HG03139 (cell line): ENCODE data around the gene TM9SF4.
"Not testable (repeated sequence)": the region's sequence is repeated elsewhere in the genome, so short reads cannot be mapped to it uniquely, and the experiment has no call there.

Experiments used
- ATAC-seq: cut with Tn5 transposase; IDR thresholded peaks from one replicate; pipeline ENCODE4 v1.9.1; 2021; ENCODE audit not compliant: unreplicated experiment

Gene TM9SF4

DNA sequence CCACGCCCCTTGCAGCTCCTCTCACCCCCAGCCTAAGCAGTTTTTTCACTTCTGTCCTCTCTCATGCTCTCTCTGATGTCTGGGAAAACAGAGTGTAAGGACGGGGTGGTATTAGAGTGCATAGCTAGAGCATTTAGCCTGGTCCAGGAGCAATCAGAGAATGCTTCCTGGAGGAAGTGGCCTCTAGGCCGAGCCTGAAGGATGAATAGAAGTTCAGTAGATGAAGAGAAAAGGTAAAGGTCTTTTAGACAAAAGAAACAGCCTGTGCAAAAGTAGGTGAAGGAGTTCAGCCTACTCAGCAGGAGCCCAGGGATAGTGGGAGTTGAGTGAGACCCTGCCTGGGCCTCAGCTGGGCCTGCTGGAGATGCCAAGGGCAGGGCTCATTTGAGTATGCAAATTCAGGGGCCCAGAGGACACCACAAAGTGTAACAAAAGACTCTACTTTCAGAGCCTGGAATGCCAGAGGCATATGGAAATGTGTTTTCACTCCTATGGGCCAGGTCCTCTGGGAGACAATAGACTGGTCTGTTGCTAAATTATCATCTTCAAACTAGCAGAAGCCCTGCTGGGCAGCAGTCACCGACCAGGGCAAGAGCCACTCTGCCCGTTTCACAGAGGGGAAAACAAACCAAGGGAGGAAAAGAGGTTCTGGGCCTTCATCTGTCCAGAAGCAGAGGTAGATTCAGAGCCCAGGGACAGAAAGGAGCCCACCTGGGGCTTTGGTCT is 19.7 kb upstream of the TM9SF4 start:
- no peak for ATAC-seq

DNA sequence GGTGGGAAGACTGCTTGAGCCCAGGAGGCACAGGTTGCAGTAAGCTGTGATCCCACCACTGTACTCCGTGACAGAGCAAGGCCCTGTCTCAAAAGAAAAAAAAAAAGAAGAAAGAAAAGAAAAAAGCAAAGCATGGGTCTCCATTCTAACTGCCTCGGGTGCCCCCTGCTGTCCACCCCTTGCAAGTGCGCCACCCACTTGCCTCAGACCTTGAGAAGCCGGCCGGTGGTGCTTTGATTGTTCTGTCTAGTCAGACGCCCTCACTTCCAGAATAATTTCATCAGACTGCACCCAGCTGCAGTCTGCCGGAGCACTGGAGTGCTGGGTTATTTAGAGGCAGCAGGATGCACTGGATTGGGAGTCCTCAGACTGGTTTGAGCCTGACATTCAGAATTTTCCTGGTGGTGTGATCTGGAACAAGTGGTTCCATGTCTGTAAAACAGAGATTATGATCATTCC is 17.6 kb upstream of the TM9SF4 start:
- no peak for ATAC-seq

DNA sequence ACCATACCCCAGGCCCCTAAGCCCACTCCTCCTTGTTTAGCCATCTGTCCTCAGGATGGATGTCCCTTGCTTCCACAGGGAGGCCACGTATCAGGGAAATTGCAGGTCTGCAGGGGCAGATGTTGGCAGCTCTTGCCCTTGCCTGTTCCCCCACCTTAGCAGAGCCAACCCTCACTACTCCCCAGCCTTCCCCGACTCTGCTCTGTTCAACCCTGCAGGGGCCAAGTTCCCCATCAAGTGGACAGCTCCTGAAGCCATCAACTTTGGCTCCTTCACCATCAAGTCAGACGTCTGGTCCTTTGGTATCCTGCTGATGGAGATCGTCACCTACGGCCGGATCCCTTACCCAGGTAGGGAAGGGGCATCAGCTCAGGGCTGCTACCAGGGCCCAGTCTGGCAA is 10.7 kb upstream of the TM9SF4 start:
- ATAC-seq, result no peak

DNA sequence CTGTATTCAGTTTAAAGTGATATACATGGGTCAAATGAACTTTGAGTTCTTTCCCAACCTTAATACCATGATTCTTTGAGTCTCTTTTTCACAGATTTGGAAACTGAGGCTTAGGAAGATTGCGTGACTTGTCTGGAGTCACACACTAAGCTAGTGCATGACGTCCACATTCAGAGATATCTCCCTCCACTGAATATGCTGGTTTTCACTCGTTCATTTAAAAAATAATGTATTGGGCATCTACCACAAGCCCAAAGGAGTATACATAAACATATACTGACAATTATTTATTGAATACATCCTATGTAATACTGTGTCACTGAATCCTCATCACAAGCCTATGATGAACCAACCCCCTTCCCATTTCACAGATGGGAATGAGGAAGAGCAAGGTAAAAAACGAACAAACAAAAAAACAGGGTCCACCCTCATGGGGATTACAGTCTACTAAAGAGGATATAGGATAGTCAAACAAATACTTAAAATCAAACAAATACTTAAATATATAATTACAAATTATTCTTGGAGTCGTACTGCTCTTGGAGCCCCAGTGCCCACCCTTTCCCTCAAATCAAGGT is 611 bp upstream of the TM9SF4 start:
- ATAC-seq, result no peak

DNA sequence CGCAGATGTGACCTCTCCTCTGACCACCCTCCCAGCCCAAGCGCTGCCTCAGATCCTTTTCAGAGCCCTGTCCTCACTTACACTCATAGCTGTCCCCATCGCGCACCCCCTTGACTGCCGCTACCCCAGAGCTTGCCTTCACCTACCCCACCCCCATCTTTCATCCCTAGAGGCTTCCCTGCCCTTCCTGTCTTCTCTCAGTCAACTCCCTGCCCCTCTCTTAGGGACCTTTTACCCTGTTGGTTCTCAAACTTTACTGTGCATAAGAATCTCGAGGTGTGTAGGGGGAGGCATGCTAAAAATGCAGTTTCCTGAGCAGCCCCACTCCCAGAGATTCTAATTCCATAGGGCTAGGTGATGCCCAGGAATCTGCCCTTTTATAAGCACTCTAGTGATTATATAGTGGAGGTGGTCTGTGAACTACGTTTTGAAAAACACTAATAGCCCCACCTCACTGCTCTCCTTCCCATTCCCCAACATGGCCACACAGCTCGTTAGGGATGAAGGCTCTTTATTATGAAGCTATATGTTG is 725 bp downstream of the TM9SF4 start:
- ATAC-seq, result no peak

DNA sequence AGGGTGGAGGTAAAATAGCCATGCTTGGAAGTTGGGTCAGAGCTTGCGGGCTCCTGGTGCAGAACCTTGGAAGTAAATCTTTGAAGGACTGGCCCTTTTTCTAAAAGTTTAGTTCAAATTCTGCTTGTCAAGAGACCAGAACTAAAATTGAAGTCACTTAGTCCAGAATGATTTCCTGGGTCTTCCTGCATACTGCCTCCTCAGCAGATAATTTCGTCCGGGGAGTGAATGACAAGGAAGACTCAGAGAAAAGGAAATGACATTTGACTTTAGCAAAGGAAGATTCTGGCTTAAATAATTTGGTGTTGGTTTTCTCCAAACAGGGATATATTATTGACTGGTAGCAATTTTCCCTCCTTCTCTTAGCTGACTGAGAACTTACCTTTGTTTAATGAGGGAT is 1.2 kb downstream of the TM9SF4 start:
- no peak for ATAC-seq

DNA sequence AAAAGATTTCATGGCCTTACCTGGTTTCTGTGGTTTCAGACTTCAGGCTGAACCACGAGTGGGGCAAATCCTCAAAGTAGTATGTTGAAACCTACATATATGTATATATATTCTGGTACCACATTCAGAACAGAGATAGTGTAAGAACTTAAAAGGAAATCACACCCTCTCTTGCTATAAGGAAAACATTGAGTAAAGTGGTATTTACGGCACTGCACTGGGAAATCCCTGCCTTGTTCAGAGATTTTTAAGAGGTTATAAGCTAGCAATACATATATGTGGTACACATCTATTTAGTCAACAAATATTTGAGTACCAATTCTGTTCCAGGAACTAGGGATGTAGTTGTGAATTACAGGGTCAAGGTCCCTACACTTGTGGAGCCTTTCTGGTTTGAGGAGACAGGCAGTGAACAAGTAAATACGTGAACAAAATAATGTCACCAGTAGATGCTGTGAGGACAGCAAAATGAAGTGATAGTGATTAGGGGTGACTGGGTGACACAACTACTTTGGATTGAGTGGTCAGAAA is 1.7 kb downstream of the TM9SF4 start:
- no peak for ATAC-seq

DNA sequence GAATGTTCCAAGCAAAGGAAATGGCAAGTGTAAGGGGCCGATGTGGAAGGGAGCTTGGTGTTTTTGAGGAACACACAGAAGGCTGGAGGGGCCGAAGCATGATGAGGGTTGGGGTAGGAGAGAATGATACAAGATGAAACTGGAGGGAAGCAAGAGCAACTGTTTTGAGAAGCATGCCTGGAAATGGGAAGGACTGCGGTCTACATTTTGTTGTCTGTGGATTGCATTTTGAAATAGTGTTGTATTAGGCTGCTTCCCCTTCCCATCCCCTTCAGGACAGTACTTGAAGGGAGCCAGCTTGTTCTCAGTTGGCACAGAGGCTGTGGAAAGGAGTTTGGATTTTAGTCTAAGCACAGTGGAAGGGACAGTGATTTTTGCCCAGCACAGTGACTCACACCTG is 2.2 kb downstream of the TM9SF4 start:
- no peak for ATAC-seq

DNA sequence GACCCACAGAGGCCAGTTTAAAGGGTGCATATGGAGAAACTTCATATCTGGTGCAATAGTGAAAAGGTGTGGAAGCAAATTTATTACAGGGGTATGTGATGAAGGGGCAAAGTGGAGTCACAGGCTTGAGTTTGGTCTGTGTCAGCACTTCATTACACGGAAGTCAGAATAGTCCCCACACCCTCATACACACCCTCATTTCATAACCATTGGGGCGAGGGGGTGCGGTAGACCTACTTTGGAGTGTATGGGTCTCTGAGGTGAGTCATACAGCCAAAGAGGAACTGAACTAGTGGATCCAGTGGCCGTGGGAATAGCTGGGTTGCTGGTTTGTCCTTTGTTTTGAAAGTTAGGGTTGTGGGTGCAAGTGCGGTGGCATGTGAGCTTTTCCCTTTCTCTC is 3.3 kb downstream of the TM9SF4 start:
- ATAC-seq, result no peak

DNA sequence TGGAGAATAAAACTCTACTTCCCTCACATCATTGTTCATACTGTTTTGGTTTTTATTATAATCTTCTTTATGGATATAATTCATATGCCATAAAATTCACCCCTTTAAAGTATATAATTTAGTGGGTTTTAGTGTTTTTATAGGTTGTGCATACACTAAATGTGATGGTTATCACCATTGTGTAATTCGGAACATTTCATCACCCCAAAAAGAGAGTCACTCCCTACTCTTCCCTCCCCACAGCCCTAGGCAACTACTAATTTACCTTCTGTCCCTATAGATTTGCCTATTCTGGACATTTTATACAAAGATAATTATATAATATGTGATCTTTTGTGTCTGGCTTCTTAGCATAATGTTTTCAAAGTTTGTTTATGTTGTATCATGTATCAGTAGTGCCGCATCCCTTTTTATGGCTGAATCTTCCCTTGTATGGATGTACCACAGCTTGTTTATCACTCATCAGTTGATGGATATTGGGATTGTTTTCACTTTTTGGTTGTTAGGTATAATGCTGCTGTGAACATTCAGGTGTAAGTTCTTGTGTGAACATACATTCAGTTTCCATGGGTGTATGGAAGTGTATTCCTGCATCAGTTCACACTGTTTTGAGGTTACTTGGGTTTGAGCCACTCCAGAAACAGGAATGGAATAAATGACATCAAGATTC is 4.2 kb downstream of the TM9SF4 start:
- no peak for ATAC-seq

DNA sequence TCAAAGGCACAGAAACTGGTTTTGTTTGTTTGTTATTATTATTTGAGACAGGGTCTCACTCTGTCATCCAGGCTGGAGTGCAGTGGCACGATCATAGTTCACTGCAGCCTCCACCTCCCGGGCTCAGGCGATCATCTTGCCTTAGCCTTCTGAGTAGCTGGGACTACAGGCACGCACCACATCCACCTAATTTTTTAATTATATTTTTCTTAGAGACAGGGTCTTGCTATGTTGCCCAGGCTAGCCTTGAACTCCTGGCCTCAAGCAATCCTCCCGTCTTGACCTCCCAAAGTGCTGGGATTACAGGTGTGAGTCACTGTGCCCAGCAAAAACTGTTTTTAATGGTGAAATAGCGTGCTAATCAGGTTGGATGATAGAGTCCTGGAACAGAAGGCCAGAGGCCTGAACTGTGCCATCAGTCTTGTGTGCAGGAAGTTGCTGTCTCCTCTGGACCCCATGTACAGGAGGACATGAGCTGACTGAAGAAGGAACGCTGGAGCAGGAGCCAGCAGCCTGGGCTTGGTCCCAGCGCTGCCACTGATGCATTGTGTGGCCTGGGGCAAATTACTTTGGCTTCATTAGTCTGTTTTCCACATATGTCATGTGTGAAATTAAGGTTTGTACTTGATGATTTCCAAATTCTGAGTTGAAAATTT is 4.9 kb downstream of the TM9SF4 start:
- ATAC-seq, result no peak

DNA sequence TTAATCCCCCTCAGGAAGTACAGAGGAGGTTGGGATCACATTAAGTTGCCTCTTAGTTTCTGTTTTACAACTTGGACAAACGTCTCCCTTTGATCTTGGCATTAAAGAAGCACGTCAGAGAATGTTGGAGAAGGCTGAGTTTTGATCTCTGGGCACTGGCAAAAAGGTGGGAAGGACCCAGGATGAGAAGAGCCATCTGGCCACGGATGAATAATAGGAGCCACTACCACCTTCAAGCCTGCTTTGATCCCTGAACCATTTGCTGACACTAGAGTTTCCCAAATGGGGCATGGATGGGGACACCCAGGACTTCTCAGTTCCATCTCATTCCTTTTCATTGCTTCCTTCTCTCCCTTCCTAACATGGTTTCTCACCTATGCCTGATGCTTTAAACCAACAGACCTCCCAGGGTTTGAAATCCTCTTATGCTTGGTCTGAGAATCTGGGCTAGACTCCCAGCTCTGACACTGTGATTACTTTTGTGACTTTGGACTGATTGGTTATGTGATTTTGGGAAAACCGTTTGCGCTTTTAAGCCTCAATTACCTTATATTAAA is 5.8 kb downstream of the TM9SF4 start:
- no peak for ATAC-seq

DNA sequence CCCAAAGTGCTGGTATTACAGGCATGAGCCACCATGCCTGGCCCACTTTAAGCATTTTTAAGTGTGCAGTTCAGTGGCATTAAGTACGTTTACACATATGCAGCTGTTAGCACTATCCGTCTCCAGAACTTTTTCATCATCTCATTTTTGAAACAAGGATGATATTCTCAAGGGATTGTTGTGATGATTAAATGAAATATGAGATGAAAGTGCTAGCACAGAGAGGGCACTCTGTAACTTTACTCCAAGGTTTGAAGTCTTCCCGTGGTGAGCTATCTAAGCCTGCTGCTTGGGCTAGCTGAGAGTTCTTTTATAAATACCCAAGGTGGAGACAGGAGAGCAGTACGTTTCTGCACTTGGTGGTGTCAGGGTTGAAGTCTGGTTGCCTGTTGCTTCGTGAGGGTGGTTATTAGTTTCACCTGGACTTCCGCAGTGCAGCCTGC is 6.6 kb downstream of the TM9SF4 start:
- no peak for ATAC-seq

DNA sequence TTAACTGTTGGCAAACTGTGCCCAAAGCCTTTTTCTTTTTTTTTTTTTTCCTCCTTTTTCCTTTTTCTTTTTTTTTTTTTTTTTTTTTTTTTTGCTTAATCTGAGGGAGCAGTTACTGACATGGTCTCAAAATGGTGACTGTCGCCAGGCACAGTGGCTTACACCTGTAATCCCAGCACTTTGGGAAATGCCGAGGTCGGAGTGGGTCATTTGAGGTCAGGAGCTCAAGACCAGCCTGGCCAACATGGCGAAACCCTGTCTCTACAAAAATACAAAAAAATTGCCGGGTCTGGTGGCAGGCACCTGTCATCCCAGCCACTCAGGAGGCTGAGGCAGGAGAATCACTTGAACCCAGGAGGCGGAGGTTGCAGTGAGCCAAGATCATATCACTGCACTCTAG is 7.3 kb downstream of the TM9SF4 start:
- not testable (repeated sequence) for ATAC-seq

DNA sequence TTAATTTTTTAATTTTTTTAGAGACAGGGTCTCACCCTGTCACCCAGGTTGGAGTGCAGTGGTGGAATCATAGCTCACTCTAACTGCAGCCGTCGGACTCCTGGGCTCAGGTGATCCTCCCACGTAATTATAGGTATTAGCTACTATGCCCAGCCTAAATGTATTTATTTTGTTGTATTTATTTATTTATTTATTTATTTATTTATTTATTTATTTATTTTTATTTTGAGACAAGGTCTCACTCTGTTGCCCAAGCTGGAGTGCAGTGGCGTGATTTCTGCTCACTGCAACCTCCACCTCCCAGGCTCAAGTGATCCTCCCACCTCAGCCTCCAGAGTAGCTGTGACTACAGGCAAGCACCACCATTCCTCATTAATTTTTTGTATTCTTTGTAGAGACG is 8.9 kb downstream of the TM9SF4 start:
- not testable (repeated sequence) for ATAC-seq

DNA sequence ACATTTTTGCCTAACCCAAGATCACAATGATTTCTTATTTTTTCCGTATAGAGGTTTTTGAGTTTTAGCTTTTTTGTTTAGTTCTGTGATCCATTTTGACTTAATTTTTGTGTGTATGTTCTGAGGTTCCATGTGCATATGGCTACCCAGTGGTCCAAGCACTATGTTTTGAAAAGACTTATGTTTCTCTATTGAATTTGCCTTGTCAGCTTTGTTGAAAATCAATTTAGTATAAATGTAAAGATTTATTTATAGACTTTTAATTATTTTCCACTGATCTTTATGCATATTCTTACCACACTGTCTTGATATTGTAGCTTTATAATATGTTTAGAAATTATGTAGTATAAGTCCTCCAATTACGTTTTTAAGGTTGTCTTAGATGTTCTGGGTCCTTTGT is 10.2 kb downstream of the TM9SF4 start:
- ATAC-seq, result no peak

DNA sequence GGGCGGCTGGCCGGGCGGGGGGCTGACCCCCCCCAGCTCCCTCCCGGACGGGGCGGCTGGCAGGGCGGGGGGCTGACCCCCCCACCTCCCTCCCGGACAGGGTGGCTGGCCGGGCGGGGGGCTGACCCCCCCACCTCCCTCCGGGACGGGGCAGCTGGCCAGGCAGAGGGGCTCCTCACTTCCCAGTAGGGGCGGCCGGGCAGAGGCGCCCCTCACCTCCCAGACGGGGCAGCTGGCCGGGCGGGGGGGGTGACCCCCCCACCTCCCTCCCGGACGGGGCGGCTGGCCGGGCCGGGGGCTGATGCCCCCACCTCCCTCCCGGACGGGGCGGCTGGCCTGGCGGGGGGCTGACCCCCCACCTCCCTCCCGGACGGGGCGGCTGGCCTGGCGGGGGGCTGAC is 12.4 kb downstream of the TM9SF4 start:
- not testable (repeated sequence) for ATAC-seq

DNA sequence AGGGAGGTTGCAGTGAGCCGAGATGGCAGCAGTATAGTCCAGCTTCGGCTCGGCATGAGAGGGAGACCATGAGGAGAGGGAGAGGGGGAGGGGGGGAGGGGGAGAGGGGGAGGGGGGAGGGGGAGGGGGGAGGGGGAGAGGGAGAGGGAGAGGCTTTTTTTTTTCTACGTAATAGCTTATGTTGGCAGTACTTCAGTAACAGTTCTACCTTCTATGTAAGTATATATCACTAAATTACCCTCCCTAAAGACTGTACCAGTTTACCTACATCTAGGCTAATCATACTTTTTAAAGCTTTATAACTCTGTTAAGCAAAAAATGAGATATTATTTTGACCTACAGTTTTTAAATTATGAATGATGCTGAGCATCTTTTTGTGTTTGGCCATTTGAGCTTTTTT is 13.6 kb downstream of the TM9SF4 start:
- ATAC-seq, result no peak

DNA sequence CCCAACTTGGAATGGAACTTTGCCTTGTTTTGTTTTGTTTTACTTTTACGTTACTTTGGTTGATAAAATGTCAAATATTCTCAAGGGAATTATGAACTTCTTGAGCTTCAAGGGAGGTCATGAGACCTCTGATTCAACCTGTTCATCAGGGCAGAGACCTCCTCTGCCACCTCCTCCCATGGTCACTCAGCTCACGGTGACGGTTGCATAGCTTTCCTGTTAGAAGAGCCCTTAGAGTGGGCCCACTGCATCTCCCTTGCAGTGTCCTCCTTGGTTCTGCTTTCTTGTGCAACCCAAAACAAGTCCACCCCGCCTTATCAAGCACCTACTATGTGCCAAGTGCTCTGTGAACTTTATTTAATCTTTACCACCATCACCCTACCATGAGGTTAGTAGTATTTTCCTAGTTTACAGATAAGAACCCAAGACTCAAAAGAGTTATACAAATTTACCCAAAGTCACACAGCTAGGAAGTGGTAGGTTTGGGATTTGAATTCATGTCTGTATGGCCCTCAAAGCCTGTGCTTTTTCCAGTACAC is 15.5 kb downstream of the TM9SF4 start:
- no peak for ATAC-seq

DNA sequence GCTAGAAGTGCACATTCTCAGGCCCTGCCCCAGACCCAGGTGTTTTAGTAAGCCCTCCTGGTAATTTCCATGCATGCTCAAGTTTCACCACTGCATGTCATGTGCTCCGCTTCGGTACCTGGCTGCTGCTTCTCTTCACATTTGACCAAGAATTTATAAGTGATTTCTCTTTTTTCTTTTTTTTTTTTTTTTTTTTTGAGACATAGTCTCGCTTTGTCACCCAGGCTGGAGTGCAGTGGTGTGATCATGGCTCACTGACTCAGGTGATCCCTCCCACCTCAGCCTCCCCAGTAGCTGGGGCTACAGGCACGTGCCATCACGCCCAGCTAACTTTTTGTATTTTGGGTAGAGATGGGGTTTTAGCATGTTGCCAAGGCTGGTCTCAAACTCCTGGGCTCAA is 16.0 kb downstream of the TM9SF4 start:
- ATAC-seq, result no peak

DNA sequence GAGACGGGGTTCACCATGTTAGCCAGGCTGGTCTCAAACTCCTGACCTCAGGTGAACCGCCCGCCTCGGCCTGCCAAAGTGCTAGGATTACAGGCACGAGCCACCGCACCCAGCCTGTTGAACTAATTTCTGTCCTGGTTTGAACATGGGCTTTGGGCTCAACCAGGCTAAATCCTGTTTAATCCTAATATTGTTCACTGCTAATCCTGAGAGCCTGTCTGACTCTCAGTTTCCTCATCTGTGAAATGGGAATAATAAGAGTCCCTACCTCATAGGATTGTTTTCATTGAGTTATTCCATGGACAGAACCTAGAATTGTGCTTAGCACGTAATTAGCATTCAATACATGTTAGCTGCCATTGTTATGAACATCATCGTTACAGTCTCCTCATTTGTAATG is 17.4 kb downstream of the TM9SF4 start:
- ATAC-seq, result no peak
